Inflammatory macrophage treated with lipopolysaccharide for 4 hours (primary cell): ENCODE measurements around the gene GIPC3.

ENCODE experiments used
- DNase-seq: peaks from one replicate; pipeline ENCODE4 v3.0.0-alpha.2; 2020

The GIPC3 gene

GRCh38 chr19:3606690-3607289 is 21.5 kb downstream of the GIPC3 start, which contains the start of gene TBXA2R:
Gene TBXA2R (minus strand): TSS chr19:3606875. CDS start chr19:3600634, 6,241 bp downstream.
- DNase-seq, result peak; percentile 59

GRCh38 chr19:3607303-3608078 is 22.2 kb downstream of the GIPC3 start:
- DNase-seq, result peak; percentile 57

DNA sequence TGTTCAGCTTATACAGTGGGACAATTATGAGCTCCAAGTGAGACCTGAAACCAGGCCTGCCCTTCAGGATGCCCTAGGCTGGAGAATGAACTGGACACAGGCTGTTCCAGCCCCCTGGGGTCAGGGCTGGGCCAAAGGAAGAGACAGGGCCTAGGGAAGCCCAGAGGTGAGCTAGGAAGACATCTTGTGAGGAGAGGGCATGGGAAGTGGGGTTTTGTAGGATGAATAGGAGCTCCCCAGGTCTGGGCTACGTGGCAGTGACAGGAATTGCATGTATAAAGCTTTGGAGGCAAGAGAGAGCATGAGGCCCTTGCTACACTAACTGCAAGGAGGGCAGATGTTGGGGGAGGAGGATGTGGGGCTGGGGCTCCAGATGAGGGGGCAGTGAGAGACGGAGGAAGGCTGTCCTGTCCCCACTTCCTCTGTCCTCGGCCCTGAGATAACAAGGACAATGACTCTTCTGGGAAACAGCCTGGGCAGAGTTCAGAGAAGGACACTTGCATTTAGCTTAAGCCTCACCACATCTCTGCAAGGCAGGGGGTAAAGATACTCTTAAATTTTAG is 22.9 kb downstream of the GIPC3 start:
- DNase-seq, result no peak

GRCh38 chr19:3608750-3609322 is 23.6 kb downstream of the GIPC3 start:
- DNase-seq, result no peak

DNA sequence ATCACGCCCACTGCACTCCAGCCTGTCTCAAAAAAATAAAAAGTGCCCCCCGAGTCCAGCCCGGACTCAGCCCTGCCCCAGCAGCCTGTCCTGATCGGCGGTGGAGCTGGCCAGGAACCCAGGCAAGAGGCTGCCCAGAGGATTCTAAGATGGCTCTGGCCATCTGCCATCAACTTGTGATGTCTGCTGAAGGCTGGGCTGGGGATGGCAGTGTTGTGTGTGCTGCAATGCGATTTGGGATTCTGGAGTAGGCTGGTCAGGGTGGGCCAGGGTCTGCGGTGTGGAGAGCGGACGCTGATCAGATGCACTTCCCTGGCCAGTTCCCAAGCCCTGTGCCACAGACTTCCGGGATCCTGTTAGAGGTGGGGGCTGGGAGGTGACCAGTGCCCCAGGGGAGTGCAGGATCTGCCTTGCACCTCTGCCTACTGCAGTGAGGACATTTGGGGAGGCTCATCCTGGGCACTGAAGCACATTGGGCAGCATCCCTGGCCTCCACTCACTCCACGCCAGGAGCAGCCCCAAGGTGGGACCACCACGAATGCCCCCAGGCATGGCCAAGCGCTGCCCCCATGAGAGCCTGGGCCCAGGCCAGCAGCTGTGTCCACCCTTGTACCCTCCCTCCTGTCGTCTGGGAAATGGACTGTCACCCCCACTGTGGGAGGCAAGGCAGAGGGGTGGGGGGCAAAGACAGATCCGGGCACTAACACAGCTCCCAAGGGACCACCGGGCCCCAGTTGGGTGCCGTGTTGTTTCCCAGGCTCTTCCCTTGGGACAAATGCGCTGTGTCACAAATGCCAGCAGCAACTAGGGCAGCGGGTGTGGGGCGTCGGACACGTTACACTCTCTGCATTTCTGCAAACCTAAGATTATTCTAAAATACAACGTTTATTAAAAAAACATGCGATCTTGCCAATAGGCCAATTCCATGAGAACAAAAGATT is 24.8 kb downstream of the GIPC3 start:
- DNase-seq, result no peak

- no peak for DNase-seq
These were observed 25.8 kb downstream of the GIPC3 start for GRCh38 chr19:3610745-3611717.

DNA sequence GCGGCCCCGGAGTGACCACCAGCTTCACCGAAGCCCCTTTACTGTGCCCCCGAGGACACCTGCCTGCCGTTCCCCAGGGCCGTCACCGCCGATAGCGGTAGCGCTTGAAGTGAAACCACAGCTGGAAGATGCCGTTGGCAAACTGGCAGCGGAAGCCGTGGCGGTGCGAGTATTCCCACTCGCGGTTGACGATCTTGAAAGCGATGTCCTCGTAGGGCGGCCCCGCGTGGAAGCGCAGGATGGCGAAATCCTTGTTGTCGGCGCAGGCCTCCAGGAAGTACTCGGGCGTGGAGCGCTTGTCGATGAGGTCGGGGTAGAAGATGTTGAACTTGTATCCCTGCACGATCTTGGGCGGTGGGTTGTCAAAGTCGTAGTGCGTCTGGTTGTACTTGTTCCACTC is 26.6 kb downstream of the GIPC3 start:
- no peak for DNase-seq

GRCh38 chr19:3612330-3612729 is 27.1 kb downstream of the GIPC3 start:
- DNase-seq, result no peak

DNA sequence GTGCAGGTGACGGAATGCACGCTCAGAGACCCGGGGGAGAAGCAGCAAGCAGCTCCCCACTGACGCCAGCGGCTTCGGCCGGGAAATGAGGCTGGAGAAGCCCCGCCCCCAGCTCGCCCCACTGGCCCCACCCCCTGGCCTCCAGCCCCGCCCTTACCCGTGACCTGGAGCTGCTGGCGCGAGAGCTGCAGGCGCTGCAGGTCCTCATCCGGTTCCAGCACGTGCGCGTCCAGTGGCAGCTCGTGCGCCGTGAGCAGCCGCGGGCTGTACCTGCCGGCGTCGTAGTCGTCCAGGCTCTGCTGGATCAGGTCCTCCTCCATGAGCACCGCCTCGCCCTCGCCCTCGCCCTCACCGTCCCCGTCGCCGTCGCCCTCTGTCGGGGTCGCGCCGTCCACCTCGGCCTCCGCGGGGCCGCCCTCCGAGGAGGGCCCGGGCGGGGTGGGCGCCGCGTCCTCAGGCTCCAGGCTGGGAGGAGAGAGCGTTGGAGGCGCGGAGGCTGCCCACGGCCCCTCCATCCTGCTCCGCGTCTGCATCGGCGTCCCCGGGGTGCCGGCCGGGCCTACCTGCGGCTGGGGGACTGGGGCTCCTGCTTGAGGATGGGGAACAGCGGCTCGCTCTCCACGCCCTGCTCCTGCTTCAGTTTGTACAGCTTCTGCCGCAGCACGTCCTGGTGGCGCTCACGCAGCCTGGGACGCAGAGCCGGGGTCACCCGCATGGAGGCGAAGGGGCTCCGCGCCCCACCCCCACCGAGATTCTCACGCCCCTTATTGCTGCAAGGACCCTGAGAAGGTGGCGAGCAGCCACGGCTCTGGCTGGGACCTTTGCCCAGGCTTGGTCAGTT is 27.8 kb downstream of the GIPC3 start:
- no peak for DNase-seq

GRCh38 chr19:3613818-3614661 is 28.8 kb downstream of the GIPC3 start:
- no peak for DNase-seq

- no peak for DNase-seq
These were observed 29.7 kb downstream of the GIPC3 start for GRCh38 chr19:3614858-3615505.

- DNase-seq, result no peak
These were observed 30.4 kb downstream of the GIPC3 start for GRCh38 chr19:3615524-3616135.

DNA sequence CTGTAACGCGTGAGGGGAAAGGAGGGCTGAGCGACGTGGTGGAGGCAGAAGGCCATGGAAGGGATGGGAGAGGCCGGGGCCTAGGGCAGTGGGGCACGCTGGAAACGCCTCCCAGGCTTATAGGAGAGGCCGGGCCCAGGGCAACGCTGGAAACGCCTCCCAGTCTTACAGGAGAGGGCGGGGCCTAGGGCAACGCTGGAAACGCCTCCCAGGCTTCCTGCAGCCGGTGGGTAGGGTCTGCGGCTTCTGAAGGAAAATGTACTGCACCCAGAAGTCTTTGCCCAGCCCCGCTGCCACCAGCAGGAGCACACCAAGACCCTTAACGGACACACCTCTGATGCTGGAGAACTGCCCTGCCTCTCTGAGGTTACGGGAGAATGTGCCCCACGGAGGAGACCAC is 32.2 kb downstream of the GIPC3 start:
- DNase-seq, result no peak

- DNase-seq, result peak; percentile 63
These were observed 33.0 kb downstream of the GIPC3 start for GRCh38 chr19:3618144-3618810.

- no peak for DNase-seq
These were observed 33.7 kb downstream of the GIPC3 start for GRCh38 chr19:3618811-3619630.

GRCh38 chr19:3619631-3620012 is 34.3 kb downstream of the GIPC3 start:
- DNase-seq, result no peak
